ENCODE data around the gene NACA2.
"Not testable (repeated sequence)": the region's sequence is repeated elsewhere in the genome, so short reads cannot be mapped to it uniquely, and the experiment has no call there.

NACA2 gene

GRCh38 chr17:61598014-61598413 is 7.0 kb upstream of the NACA2 start:
- DNase-seq, result no peak

- DNase-seq, result no peak
Measured at GRCh38 chr17:61597607-61598006, 6.6 kb upstream of the NACA2 start.

GRCh38 chr17:61595418-61596186 is 4.6 kb upstream of the NACA2 start:
- no peak for DNase-seq

GRCh38 chr17:61594294-61594825 is 3.3 kb upstream of the NACA2 start:
- DNase-seq, result no peak

- no peak for DNase-seq
Measured at GRCh38 chr17:61593426-61593825, 2.4 kb upstream of the NACA2 start.

- no peak for DNase-seq
Measured at GRCh38 chr17:61591930-61592329, 911 bp upstream of the NACA2 start.

- no peak for DNase-seq
Measured at GRCh38 chr17:61589990-61590389, 1.0 kb downstream of the NACA2 start.

GRCh38 chr17:61587807-61588660 is 3.0 kb downstream of the NACA2 start:
- DNase-seq, result no peak

GRCh38 chr17:61587242-61587641 is 3.8 kb downstream of the NACA2 start:
- DNase-seq, result no peak

- DNase-seq, result not testable (repeated sequence)
Measured at GRCh38 chr17:61586622-61587021, 4.4 kb downstream of the NACA2 start.

GRCh38 chr17:61586031-61586566 is 4.9 kb downstream of the NACA2 start:
- DNase-seq, result no peak

GRCh38 chr17:61584866-61585265 is 6.2 kb downstream of the NACA2 start:
- DNase-seq, result no peak

GRCh38 chr17:61584266-61584665 is 6.8 kb downstream of the NACA2 start:
- no peak for DNase-seq

GRCh38 chr17:61583660-61584264 is 7.3 kb downstream of the NACA2 start:
- no peak for DNase-seq

- DNase-seq, result peak; percentile 1
Measured at GRCh38 chr17:61583242-61583641, 7.8 kb downstream of the NACA2 start.

GRCh38 chr17:61582593-61582992 is 8.4 kb downstream of the NACA2 start:
- no peak for DNase-seq

GRCh38 chr17:61581611-61582349 is 9.2 kb downstream of the NACA2 start:
- DNase-seq, result no peak

GRCh38 chr17:61580502-61580901 is 10.5 kb downstream of the NACA2 start:
- no peak for DNase-seq

- DNase-seq, result no peak
Measured at GRCh38 chr17:61579961-61580360, 11.1 kb downstream of the NACA2 start.

- no peak for DNase-seq
Measured at GRCh38 chr17:61579347-61579746, 11.7 kb downstream of the NACA2 start.

GRCh38 chr17:61578645-61579044 is 12.4 kb downstream of the NACA2 start:
- DNase-seq, result no peak

GRCh38 chr17:61575983-61576382 is 15.0 kb downstream of the NACA2 start:
- DNase-seq, result no peak
